Neuron (in vitro differentiated cells): ENCODE results near the gene JMJD8.

Experiments used
- H2AFZ ChIP-seq: one replicate; pipeline ENCODE4 v1.6.1; 2013; ENCODE audit warnings: low read depth, mild to moderate bottlenecking, inconsistent platforms, low read length, moderate library complexity
- H3K27me3 ChIP-seq: one replicate; pipeline ENCODE4 v1.6.1; 2013; ENCODE audit warnings: low read length; ENCODE audit not compliant: insufficient read depth
- H3K36me3 ChIP-seq: one replicate; pipeline ENCODE4 v1.6.1; 2013; ENCODE audit warnings: low read length; ENCODE audit not compliant: insufficient read depth
- H3K4me1 ChIP-seq: one replicate; pipeline ENCODE4 v1.6.1; 2013; ENCODE audit warnings: low read length; ENCODE audit not compliant: insufficient read depth
- H3K4me3 ChIP-seq: 2 replicates; pipeline ENCODE4 v1.5.1; 2013; ENCODE audit warnings: mild to moderate bottlenecking, low read length, moderate library complexity
- H3K9me3 ChIP-seq: one replicate; pipeline ENCODE4 v1.6.1; 2013; ENCODE audit warnings: low read length

The JMJD8 gene

DNA sequence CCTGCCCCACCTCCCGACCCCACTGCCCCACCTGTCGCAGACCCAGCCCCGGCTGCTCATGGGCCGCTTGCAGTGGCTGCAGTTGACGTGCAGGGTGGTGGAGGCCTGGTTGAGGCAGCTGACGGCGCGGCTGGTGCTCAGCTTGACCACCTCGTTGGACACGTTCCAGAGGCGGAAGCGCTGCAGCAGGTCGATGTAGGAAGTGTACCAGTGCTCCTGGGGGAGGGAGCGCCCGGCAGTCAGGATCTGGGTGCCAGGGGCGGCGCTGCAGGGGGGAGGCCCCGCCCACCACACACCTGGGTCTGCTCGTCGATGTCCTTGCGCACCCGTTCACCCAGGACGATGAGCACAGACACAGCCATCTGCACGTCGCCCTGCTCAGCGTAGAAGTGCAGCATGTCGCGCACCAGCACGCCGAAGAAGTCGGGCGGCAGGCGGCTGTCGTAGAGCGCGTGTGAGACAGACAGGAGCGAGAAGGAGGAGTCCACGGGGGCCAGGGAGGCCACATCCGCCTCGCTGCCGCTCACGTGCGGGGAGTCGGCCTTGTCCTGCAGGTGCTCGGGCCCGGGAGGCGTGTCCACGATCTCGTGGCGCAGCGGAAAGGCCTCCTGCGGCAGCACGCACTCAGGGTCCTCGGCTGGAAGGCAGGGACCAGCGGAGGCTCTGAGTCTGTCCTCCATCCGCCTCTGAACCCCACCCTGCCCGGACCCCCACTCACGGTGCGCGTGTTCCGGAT is 995 bp upstream of the JMJD8 start:
- no peak overlapping the region for H3K4me3 ChIP-seq
- peaks cover 55% of the 10 kb centered on the region for H3K36me3 ChIP-seq

DNA sequence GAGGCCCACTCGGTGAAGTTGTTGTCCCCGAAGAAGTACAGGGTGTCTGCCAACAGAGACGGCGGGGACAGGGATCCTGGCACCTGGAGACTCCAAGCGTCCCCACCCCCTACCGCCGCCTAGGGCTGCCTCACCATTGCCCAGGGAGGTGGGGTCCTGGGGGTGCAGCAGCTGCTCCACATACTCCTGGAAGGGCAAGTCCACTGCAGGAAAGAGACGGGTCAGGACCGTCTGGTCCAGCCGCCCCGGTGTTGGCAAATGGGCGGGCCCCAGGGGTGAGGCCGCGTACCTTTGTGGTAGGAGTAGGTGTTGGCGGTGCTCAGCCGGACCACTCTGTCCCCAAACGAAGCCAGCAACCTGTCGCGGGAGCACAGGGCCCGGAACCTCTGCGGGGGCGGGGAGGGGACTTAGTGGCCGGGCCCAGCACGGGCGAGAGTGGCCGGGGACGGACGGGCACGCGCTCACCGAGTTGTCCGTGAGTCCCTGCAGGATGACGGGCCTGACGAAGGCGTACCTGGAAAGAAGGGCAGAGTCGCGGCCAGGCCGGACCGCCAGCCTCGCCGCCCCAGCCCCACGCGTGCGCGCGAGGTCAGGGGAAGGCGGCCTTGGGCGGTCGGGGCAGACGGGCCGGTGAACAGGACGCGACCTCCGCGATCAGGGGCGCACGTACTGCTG is 601 bp downstream of the JMJD8 start:
- peaks cover 55% of the 10 kb centered on the region for H3K36me3 ChIP-seq
- H3K4me1 ChIP-seq = peaks cover 16% of the 10 kb centered on the region
- no peaks in the 10 kb centered on the region for H3K9me3 ChIP-seq
- H3K4me3 ChIP-seq = peak overlapping the region; percentile 40
- H2AFZ ChIP-seq = no peak overlapping the region
- no peaks in the 10 kb centered on the region for H3K27me3 ChIP-seq

More for the DNA sequence above, 995 bp upstream of the JMJD8 start:
- Histone ChIP-seq H2AFZ (no peak overlapping the region), H3K4me1 (peaks cover 23% of the 10 kb centered on the region), H3K9me3 (no peaks in the 10 kb centered on the region), H3K27me3 (no peaks in the 10 kb centered on the region)

- Histone ChIP-seq H3K9me3 (no peaks in the 10 kb centered on the region), H2AFZ (no peak overlapping the region), H3K27me3 (no peaks in the 10 kb centered on the region), H3K4me1 (peaks cover 16% of the 10 kb centered on the region), H3K4me3 (no peak overlapping the region), H3K36me3 (peaks cover 52% of the 10 kb centered on the region)
Observed at GRCh38 chr16:682493-683395, 1.4 kb downstream of the JMJD8 start.

DNA sequence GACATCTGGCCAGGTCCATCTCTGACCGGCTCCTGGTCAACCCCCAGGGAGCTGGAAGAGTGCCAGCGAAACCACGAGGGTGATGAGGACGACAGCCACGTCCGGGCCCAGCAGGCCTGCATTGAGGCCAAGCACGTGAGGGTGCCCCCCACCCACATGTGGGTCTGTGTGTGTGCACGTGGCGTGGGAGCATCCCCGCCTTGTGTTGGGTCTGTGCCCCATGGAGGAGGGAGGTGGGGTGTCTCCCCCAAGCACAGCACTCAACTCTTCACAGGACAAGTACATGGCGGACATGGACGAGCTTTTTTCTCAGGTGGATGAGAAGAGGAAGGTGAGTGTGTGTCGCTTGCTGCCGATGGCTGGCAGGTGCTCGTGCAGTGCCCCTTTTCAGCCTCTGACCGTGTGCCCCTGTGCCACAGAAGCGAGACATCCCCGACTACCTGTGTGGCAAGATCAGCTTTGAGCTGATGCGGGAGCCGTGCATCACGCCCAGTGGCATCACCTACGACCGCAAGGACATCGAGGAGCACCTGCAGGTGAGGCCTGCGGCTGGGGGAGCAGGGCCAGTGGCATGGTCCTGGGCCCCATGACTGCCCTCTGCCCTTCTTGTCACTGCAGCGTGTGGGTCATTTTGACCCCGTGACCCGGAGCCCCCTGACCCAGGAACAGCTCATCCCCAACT is 2.2 kb downstream of the JMJD8 start:
- H3K27me3 ChIP-seq = no peaks in the 10 kb centered on the region
- peaks cover 43% of the 10 kb centered on the region for H3K36me3 ChIP-seq
- no peaks in the 10 kb centered on the region for H3K9me3 ChIP-seq
- peak overlapping the region; percentile 87 for H3K4me3 ChIP-seq
- H3K4me1 ChIP-seq = peaks cover 16% of the 10 kb centered on the region
- H2AFZ ChIP-seq = no peak overlapping the region

GRCh38 chr16:680967-681745 is 3.0 kb downstream of the JMJD8 start:
- Histone ChIP-seq H3K4me3 (peak overlapping the region; percentile 87), H3K36me3 (peaks cover 37% of the 10 kb centered on the region), H3K9me3 (no peaks in the 10 kb centered on the region), H3K27me3 (no peaks in the 10 kb centered on the region), H3K4me1 (peaks cover 16% of the 10 kb centered on the region), H2AFZ (no peak overlapping the region)

DNA sequence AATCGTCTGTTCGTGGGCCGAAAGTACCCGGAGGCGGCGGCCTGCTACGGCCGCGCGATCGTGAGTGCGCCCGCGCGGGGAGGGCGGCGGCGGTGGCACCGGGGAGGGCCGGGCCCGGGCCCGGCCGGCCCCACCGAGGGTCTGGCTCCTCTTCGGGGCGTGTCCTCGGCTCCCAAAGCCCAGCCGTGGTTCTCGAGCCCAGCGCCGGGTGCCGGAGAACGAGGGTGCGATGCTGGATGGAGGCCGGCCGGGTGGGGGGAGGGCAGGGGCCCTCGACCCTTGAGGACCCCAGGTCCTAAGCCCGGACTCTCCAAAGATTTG is 3.5 kb downstream of the JMJD8 start:
- H3K27me3 ChIP-seq = no peaks in the 10 kb centered on the region
- H3K9me3 ChIP-seq = no peaks in the 10 kb centered on the region
- H3K4me1 ChIP-seq = peaks cover 16% of the 10 kb centered on the region
- peaks cover 32% of the 10 kb centered on the region for H3K36me3 ChIP-seq
- H3K4me3 ChIP-seq = peak overlapping the region; percentile 87
- no peak overlapping the region for H2AFZ ChIP-seq

- Histone ChIP-seq H3K9me3 (no peaks in the 10 kb centered on the region), H3K4me1 (peaks cover 16% of the 10 kb centered on the region), H3K36me3 (peaks cover 27% of the 10 kb centered on the region), H3K4me3 (peak within 1 kb of the TSS; percentile 87), H2AFZ (peak within 1 kb of the TSS; percentile 44), H3K27me3 (no peaks in the 10 kb centered on the region)
Observed at GRCh38 chr16:679814-680624, 4.1 kb downstream of the JMJD8 start, which contains the start of gene STUB1. STUB1 (plus strand) TSS chr16:680410; CDS start chr16:680526, 116 bp downstream.

DNA sequence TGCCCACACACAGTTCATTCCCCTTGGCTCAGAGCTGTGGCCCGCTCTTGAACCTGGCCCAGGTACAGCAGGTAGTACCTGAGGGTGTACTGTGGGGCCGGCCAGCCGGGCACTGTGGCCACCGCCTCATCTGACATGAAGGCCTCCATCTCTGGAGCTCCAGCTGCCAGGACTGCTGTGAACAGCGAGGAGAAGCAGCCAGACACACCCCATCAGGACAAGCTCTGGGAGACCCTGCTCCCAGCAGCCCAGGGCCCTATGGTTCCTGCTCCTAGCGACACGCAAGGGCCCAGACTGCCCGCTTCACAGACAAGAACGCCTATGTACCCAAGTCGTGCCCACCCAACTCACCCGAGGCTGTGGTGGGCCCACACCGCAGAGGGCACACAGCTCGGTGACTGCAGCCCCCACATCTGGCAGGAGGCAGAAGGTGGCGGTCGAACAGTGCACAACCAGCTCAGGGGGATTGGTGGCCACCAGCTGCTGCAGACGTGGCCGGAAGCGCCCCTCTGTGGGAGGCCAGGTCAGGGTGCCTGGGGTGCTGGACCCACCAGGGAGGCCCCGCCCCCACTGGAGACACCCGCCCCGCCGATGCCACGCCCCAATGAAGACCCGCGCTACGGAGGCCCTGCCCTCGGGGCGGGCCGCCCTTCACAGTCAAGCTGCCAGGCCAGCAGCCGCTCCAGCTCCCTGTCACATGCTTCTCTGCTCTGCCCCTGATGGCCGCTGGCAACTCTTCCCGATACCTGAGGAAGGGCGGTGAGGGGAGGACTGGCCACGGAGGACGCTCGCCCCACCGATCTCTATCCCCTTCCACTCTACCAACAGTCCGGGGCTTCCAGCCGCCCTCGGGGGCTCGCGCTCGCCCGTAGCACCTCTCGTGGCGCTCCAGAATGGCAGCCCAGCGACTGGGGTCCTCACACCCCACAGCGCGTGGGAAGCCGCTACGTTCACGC is 5.0 kb downstream of the JMJD8 start:
- H3K4me1 ChIP-seq = peaks cover 16% of the 10 kb centered on the region
- no peaks in the 10 kb centered on the region for H3K27me3 ChIP-seq
- H3K4me3 ChIP-seq = peak overlapping the region; percentile 26
- H2AFZ ChIP-seq = no peak overlapping the region
- peaks cover 30% of the 10 kb centered on the region for H3K36me3 ChIP-seq
- H3K9me3 ChIP-seq = no peaks in the 10 kb centered on the region

- Histone ChIP-seq H3K36me3 (peaks cover 33% of the 10 kb centered on the region), H3K4me3 (no peak overlapping the region), H3K27me3 (no peaks in the 10 kb centered on the region), H3K4me1 (peaks cover 15% of the 10 kb centered on the region), H2AFZ (no peak overlapping the region), H3K9me3 (no peaks in the 10 kb centered on the region)
Observed at GRCh38 chr16:678209-678857, 5.8 kb downstream of the JMJD8 start.

DNA sequence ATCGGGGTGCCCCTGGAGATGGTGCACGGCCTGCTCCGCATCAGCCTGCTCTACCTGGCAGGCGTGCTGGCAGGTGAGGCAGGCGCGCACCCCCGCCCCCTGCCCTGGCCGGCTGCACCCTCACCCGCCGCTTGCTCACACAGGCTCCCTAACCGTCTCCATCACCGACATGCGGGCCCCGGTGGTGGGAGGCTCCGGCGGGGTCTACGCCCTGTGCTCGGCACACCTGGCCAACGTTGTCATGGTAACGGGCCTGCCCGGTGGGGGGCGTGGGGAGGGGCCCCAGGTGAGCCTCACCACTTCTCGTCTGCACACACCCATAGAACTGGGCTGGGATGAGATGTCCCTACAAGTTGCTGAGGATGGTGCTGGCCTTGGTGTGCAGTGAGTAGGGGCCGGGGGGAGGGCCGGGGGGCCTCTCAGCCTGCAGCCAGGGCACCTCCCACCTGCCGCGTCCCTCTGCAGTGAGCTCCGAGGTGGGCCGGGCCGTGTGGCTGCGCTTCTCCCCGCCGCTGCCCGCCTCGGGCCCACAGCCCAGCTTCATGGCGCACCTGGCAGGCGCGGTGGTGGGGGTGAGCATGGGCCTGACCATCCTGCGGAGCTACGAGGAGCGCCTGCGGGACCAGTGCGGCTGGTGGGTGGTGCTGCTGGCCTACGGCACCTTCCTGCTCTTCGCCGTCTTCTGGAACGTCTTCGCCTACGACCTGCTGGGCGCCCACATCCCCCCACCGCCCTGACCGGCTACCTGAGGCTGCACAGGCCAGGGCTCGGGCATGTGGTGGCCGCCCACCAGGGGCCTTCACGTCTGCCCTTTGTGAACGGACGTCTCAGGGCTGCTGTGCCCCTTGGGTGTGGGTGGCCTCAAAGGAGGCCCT is 6.6 kb downstream of the JMJD8 start:
- Histone ChIP-seq H3K27me3 (no peaks in the 10 kb centered on the region), H3K36me3 (peaks cover 33% of the 10 kb centered on the region), H3K9me3 (no peaks in the 10 kb centered on the region), H3K4me1 (peaks cover 14% of the 10 kb centered on the region), H3K4me3 (no peak overlapping the region), H2AFZ (no peak overlapping the region)
